ENCODE data around the gene TP53RK. TPM values are rescaled to one million over a fixed set of nuclear protein-coding genes. Genes with fewer than 3 reads are reported as not detected.

TP53RK gene
- total and polyA plus RNA-seq, 5 donors from 2014 or later, result 6.6 to 23.6 (median 18.0) TPM

GRCh38 chr20:46721476-46721875, 32.2 kb upstream of the TP53RK start:
- H3K27ac ChIP-seq (ENCODE audit: insufficient read depth, low read length, poor library complexity, severe bottlenecking), result no peak overlapping the region
- H3K27me3 ChIP-seq (ENCODE audit: control insufficient read depth, insufficient read depth, low read length), result peaks cover 2% of the 10 kb centered on the region
- H3K27ac Mint-ChIP-seq, result no peak overlapping the region
- no peaks in the 10 kb centered on the region for H3K36me3 Mint-ChIP-seq
- no peaks in the 10 kb centered on the region for H3K4me1 ChIP-seq (ENCODE audit: control insufficient read depth, insufficient read depth, low read length, poor library complexity, severe bottlenecking)
- peaks cover 3 to 7% of the 10 kb centered on the region in 2 experiments for H3K9me3 ChIP-seq (ENCODE audit: control insufficient read depth in 2 of 2, low read length in 2 of 2)
- no peaks in the 10 kb centered on the region for H3K36me3 ChIP-seq (ENCODE audit: control insufficient read depth, insufficient read depth, low read length)
- no peaks in the 10 kb centered on the region for H3K27me3 Mint-ChIP-seq
- no peaks in the 10 kb centered on the region for H3K4me1 Mint-ChIP-seq
- ATAC-seq (ENCODE audit: low read depth in 2 of 2) (no peak), DNase-seq (no peak)
- peaks cover 0 to 12% (median 4%) of the 10 kb centered on the region in 7 donors for H3K9me3 Mint-ChIP-seq
- no peak overlapping the region for H3K4me3 Mint-ChIP-seq
- H3K4me3 ChIP-seq (ENCODE audit: low read depth, low read length), result no peak overlapping the region

GRCh38 chr20:46720776-46721425, 31.7 kb upstream of the TP53RK start:
- no peak overlapping the region for H3K27ac Mint-ChIP-seq
- DNase-seq, result no peak
- no peaks in the 10 kb centered on the region for H3K4me1 Mint-ChIP-seq
- Histone ChIP-seq H3K9me3 (ENCODE audit: control insufficient read depth in 2 of 2, low read length in 2 of 2) (peaks cover 3 to 7% of the 10 kb centered on the region in 2 experiments), H3K27me3 (ENCODE audit: control insufficient read depth, insufficient read depth, low read length) (peaks cover 2% of the 10 kb centered on the region), H3K4me3 (ENCODE audit: low read depth, low read length) (no peak overlapping the region), H3K36me3 (ENCODE audit: control insufficient read depth, insufficient read depth, low read length) (no peaks in the 10 kb centered on the region), H3K4me1 (ENCODE audit: control insufficient read depth, insufficient read depth, low read length, poor library complexity, severe bottlenecking) (no peaks in the 10 kb centered on the region), H3K27ac (ENCODE audit: insufficient read depth, low read length, poor library complexity, severe bottlenecking) (no peak overlapping the region)
- H3K9me3 Mint-ChIP-seq, result peaks cover 0 to 12% (median 4%) of the 10 kb centered on the region in 7 donors
- no peaks in the 10 kb centered on the region for H3K36me3 Mint-ChIP-seq
- no peak overlapping the region for H3K4me3 Mint-ChIP-seq
- ATAC-seq (ENCODE audit: low read depth in 2 of 2), result no peak
- no peaks in the 10 kb centered on the region for H3K27me3 Mint-ChIP-seq

- Mint-ChIP-seq H3K4me3 (no peak overlapping the region), H3K9me3 (peaks cover 0 to 12% (median 4%) of the 10 kb centered on the region in 7 donors), H3K27ac (no peak overlapping the region), H3K27me3 (peaks cover 4% of the 10 kb centered on the region), H3K4me1 (no peaks in the 10 kb centered on the region), H3K36me3 (no peaks in the 10 kb centered on the region)
- no peaks in the 10 kb centered on the region for H3K36me3 ChIP-seq (ENCODE audit: control insufficient read depth, insufficient read depth, low read length)
- peaks cover 3 to 7% of the 10 kb centered on the region in 2 experiments for H3K9me3 ChIP-seq (ENCODE audit: control insufficient read depth in 2 of 2, low read length in 2 of 2)
- ATAC-seq (ENCODE audit: low read depth in 2 of 2), result no peak
- no peaks in the 10 kb centered on the region for H3K4me1 ChIP-seq (ENCODE audit: control insufficient read depth, insufficient read depth, low read length, poor library complexity, severe bottlenecking)
- peaks cover 2% of the 10 kb centered on the region for H3K27me3 ChIP-seq (ENCODE audit: control insufficient read depth, insufficient read depth, low read length)
- H3K4me3 ChIP-seq (ENCODE audit: low read depth, low read length), result no peak overlapping the region
- DNase-seq, result no peak
- H3K27ac ChIP-seq (ENCODE audit: insufficient read depth, low read length, poor library complexity, severe bottlenecking), result no peak overlapping the region
Observed at GRCh38 chr20:46720019-46720418, 30.8 kb upstream of the TP53RK start.

- Mint-ChIP-seq H3K27ac (no peak overlapping the region), H3K4me1 (no peaks in the 10 kb centered on the region), H3K36me3 (no peaks in the 10 kb centered on the region), H3K27me3 (peaks cover 21% of the 10 kb centered on the region), H3K4me3 (no peak overlapping the region), H3K9me3 (peaks cover 0 to 12% (median 6%) of the 10 kb centered on the region in 7 donors)
- no peaks in the 10 kb centered on the region for H3K4me1 ChIP-seq (ENCODE audit: control insufficient read depth, insufficient read depth, low read length, poor library complexity, severe bottlenecking)
- no peak overlapping the region for H3K4me3 ChIP-seq (ENCODE audit: low read depth, low read length)
- H3K9me3 ChIP-seq (ENCODE audit: control insufficient read depth in 2 of 2, low read length in 2 of 2), result peaks cover under 1 to 4% of the 10 kb centered on the region in 2 experiments
- peaks cover 2% of the 10 kb centered on the region for H3K27me3 ChIP-seq (ENCODE audit: control insufficient read depth, insufficient read depth, low read length)
- no peaks in the 10 kb centered on the region for H3K36me3 ChIP-seq (ENCODE audit: control insufficient read depth, insufficient read depth, low read length)
- no peak for ATAC-seq (ENCODE audit: low read depth in 2 of 2)
- no peak for DNase-seq
- no peak overlapping the region for H3K27ac ChIP-seq (ENCODE audit: insufficient read depth, low read length, poor library complexity, severe bottlenecking)
Observed at GRCh38 chr20:46717818-46718541, 28.7 kb upstream of the TP53RK start.

- Mint-ChIP-seq H3K27ac (peak overlapping the region in 1 of 3 donors; percentile 36), H3K36me3 (no peaks in the 10 kb centered on the region)
- no peak for ATAC-seq (ENCODE audit: low read depth in 2 of 2)
Observed at GRCh38 chr20:46715292-46715756, 26.1 kb upstream of the TP53RK start.

GRCh38 chr20:46713957-46714834, 25.0 kb upstream of the TP53RK start:
- peaks cover 45% of the 10 kb centered on the region for H3K27me3 Mint-ChIP-seq
- H3K4me1 Mint-ChIP-seq, result peaks cover 0 to 8% (median 5%) of the 10 kb centered on the region in 4 donors
- no peaks in the 10 kb centered on the region for H3K36me3 Mint-ChIP-seq
- no peak overlapping the region for H3K4me3 Mint-ChIP-seq
- DNase-seq (no peak), ATAC-seq (ENCODE audit: low read depth in 2 of 2) (no peak)
- Histone ChIP-seq H3K4me3 (ENCODE audit: low read depth, low read length) (no peak overlapping the region), H3K27me3 (ENCODE audit: control insufficient read depth, insufficient read depth, low read length) (peaks cover 4% of the 10 kb centered on the region), H3K4me1 (ENCODE audit: control insufficient read depth, insufficient read depth, low read length, poor library complexity, severe bottlenecking) (peaks cover 7% of the 10 kb centered on the region), H3K27ac (ENCODE audit: insufficient read depth, low read length, poor library complexity, severe bottlenecking) (no peak overlapping the region), H3K9me3 (ENCODE audit: control insufficient read depth in 2 of 2, low read length in 2 of 2) (no peaks in the 10 kb centered on the region), H3K36me3 (ENCODE audit: control insufficient read depth, insufficient read depth, low read length) (no peaks in the 10 kb centered on the region)
- H3K27ac Mint-ChIP-seq, result no peak overlapping the region
- H3K9me3 Mint-ChIP-seq, result peaks cover 0 to 3% (median 0%) of the 10 kb centered on the region in 7 donors

More at GRCh38 chr20:46715292-46715756, 26.1 kb upstream of the TP53RK start:
- peaks cover 39% of the 10 kb centered on the region for H3K27me3 Mint-ChIP-seq
- no peaks in the 10 kb centered on the region for H3K36me3 ChIP-seq (ENCODE audit: control insufficient read depth, insufficient read depth, low read length)
- no peak overlapping the region for H3K27ac ChIP-seq (ENCODE audit: insufficient read depth, low read length, poor library complexity, severe bottlenecking)
- H3K9me3 ChIP-seq (ENCODE audit: control insufficient read depth in 2 of 2, low read length in 2 of 2), result no peaks in the 10 kb centered on the region
- H3K4me3 ChIP-seq (ENCODE audit: low read depth, low read length), result no peak overlapping the region
- H3K27me3 ChIP-seq (ENCODE audit: control insufficient read depth, insufficient read depth, low read length), result peaks cover under 1% of the 10 kb centered on the region
- peaks cover 0 to 6% (median 3%) of the 10 kb centered on the region in 7 donors for H3K9me3 Mint-ChIP-seq
- H3K4me1 ChIP-seq (ENCODE audit: control insufficient read depth, insufficient read depth, low read length, poor library complexity, severe bottlenecking), result no peaks in the 10 kb centered on the region
- DNase-seq, result no peak
- no peak overlapping the region for H3K4me3 Mint-ChIP-seq
- peaks cover 0 to 2% (median under 1%) of the 10 kb centered on the region in 4 donors for H3K4me1 Mint-ChIP-seq

GRCh38 chr20:46712056-46712636, 22.9 kb upstream of the TP53RK start:
- peaks cover 7% of the 10 kb centered on the region for H3K4me1 ChIP-seq (ENCODE audit: control insufficient read depth, insufficient read depth, low read length, poor library complexity, severe bottlenecking)
- Mint-ChIP-seq H3K4me3 (no peak overlapping the region), H3K27ac (no peak overlapping the region), H3K4me1 (peaks cover 0 to 13% (median 7%) of the 10 kb centered on the region in 4 donors), H3K36me3 (no peaks in the 10 kb centered on the region), H3K27me3 (peaks cover 61% of the 10 kb centered on the region), H3K9me3 (peaks cover 0 to 5% (median 0%) of the 10 kb centered on the region in 7 donors)
- H3K4me3 ChIP-seq (ENCODE audit: low read depth, low read length), result no peak overlapping the region
- H3K36me3 ChIP-seq (ENCODE audit: control insufficient read depth, insufficient read depth, low read length), result no peaks in the 10 kb centered on the region
- no peak overlapping the region for H3K27ac ChIP-seq (ENCODE audit: insufficient read depth, low read length, poor library complexity, severe bottlenecking)
- no peaks in the 10 kb centered on the region for H3K9me3 ChIP-seq (ENCODE audit: control insufficient read depth in 2 of 2, low read length in 2 of 2)
- DNase-seq (no peak), ATAC-seq (ENCODE audit: low read depth in 2 of 2) (no peak)
- H3K27me3 ChIP-seq (ENCODE audit: control insufficient read depth, insufficient read depth, low read length), result peaks cover 13% of the 10 kb centered on the region

Measured in CD4-positive, CD25-positive, alpha-beta regulatory T cell (primary cell).